Fibroblast of villous mesenchyme (primary cell): ENCODE results near the gene CAPN13. TPM values are rescaled to one million over a fixed set of nuclear protein-coding genes. Genes with fewer than 3 reads are reported as not detected.

Experiments used
- DNase-seq: peaks from one replicate; pipeline ENCODE4 v3.0.0-alpha.2; 2010; ENCODE audit warnings: low read depth
- H3K4me3 ChIP-seq: 2 replicates; pipeline ENCODE4 v1.5.1; 2011; ENCODE audit warnings: low read depth, mild to moderate bottlenecking, low read length
- total RNA-seq: library from RNA; depleted of rRNA; stranded (reverse); fragments of >200 nt; gene quantifications from 2 replicates; pipeline ENCODE4 v1.2.3, GENCODE V29; 2012
- TF ChIP-seq, protein P1 (sequence below): IDR thresholded peaks from 2 replicates; pipeline ENCODE4 v1.5.1; 2012; ENCODE audit warnings: low read depth, mild to moderate bottlenecking, low read length; ENCODE audit not compliant: insufficient read depth

CAPN13 gene
- total RNA-seq, 1 donor = not detected

GRCh38 chr2:30765191-30765590 is 42.1 kb downstream of the CAPN13 start:
- no peak overlapping the region for H3K4me3 ChIP-seq
- DNase-seq = no peak
- TF ChIP-seq, protein P1, sequence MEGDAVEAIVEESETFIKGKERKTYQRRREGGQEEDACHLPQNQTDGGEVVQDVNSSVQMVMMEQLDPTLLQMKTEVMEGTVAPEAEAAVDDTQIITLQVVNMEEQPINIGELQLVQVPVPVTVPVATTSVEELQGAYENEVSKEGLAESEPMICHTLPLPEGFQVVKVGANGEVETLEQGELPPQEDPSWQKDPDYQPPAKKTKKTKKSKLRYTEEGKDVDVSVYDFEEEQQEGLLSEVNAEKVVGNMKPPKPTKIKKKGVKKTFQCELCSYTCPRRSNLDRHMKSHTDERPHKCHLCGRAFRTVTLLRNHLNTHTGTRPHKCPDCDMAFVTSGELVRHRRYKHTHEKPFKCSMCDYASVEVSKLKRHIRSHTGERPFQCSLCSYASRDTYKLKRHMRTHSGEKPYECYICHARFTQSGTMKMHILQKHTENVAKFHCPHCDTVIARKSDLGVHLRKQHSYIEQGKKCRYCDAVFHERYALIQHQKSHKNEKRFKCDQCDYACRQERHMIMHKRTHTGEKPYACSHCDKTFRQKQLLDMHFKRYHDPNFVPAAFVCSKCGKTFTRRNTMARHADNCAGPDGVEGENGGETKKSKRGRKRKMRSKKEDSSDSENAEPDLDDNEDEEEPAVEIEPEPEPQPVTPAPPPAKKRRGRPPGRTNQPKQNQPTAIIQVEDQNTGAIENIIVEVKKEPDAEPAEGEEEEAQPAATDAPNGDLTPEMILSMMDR = no peak

- H3K4me3 ChIP-seq = no peak overlapping the region
- DNase-seq = no peak
- TF ChIP-seq, protein P1 = no peak
Measured at GRCh38 chr2:30764021-30764800, 43.0 kb downstream of the CAPN13 start.

DNA sequence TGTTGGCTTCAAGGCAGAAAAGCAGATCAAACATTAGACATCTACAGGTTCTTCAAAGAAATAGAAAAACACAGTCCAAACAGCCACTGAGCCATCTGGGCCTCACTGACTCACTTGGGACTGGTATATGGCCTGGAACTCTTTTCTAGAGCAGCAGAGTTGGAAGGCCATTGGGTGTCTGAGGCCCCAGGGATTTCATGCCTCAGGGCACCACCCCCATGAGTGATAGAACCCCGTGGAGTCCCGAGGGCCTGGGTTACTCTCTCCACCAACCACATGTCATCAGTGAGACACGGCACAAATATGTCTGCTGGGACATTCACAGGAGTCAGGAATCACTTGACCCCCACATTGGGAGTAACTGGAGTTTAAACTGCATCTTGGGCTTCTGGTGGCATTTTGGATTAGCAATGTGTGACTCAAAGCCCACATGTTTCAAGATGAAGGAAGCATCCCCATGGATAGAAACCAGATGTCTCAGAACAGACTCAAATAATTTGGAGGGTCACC is 44.0 kb downstream of the CAPN13 start:
- TF ChIP-seq, protein P1 = no peak
- DNase-seq = no peak
- H3K4me3 ChIP-seq = no peak overlapping the region

- no peak overlapping the region for H3K4me3 ChIP-seq
- no peak for DNase-seq
- TF ChIP-seq, protein P1 = no peak
Measured at GRCh38 chr2:30761226-30761625, 46.0 kb downstream of the CAPN13 start.

GRCh38 chr2:30759481-30759880 is 47.8 kb downstream of the CAPN13 start:
- TF ChIP-seq, protein P1 = no peak
- no peak overlapping the region for H3K4me3 ChIP-seq
- DNase-seq = no peak

- TF ChIP-seq, protein P1 = no peak
- DNase-seq = no peak
Measured at GRCh38 chr2:30758191-30758651, 49.0 kb downstream of the CAPN13 start.

GRCh38 chr2:30757749-30758148 is 49.5 kb downstream of the CAPN13 start:
- TF ChIP-seq, protein P1 = no peak
- H3K4me3 ChIP-seq = no peak overlapping the region
- no peak for DNase-seq

More at GRCh38 chr2:30758191-30758651, 49.0 kb downstream of the CAPN13 start:
- H3K4me3 ChIP-seq = no peak overlapping the region
